CD4-positive, alpha-beta T cell treated with Interleukin-4 for 1 hour (primary cell): Measurements from ENCODE around the gene CNIH4.
A peak's percentile ranks its signal among the peaks of the same experiment; 100 is the strongest.
"Not testable (repeated sequence)": the region's sequence is repeated elsewhere in the genome, so short reads cannot be mapped to it uniquely, and the experiment has no call there.

Source experiments
- DNase-seq, 2 donors: peaks; one replicate each; pipeline ENCODE4 v3.0.0-alpha.2; 2020 to 2022

CNIH4 gene

GRCh38 chr1:224349716-224350115, 7.0 kb upstream of the CNIH4 start:
- not testable (repeated sequence) for DNase-seq

DNA sequence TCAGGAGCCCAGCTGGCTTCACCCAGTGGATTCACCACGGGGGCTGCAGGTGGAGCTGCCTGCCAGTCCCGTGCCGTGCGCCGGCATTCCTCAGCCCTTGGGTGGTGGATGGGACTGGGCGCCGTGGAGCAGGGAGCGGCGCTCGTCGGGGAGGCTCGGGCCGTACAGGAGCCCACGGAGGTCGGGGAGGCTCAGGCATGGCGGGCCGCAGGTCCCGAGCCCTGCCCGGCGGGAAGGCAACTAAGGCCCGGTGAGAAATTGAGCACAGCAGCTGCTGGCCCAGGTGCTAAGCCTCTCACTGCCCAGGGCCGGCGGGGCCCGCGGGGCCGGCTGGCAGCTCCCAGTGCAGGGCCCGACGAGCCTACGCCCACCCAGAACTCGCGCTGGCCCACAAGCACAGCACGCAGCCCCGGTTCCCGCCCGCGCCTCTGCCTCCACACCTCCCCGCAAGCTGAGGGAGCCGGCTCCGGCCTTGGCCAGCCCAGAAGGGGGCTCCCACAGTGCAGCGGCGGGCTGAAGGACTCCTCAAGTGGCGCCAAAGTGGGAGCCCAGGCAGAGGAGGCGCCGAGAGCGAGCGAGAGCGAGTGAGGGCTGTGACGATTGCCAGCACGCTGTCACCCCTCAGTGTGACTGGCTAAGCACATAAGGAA, 4.1 kb upstream of the CNIH4 start:
- DNase-seq = not testable (repeated sequence)

DNA sequence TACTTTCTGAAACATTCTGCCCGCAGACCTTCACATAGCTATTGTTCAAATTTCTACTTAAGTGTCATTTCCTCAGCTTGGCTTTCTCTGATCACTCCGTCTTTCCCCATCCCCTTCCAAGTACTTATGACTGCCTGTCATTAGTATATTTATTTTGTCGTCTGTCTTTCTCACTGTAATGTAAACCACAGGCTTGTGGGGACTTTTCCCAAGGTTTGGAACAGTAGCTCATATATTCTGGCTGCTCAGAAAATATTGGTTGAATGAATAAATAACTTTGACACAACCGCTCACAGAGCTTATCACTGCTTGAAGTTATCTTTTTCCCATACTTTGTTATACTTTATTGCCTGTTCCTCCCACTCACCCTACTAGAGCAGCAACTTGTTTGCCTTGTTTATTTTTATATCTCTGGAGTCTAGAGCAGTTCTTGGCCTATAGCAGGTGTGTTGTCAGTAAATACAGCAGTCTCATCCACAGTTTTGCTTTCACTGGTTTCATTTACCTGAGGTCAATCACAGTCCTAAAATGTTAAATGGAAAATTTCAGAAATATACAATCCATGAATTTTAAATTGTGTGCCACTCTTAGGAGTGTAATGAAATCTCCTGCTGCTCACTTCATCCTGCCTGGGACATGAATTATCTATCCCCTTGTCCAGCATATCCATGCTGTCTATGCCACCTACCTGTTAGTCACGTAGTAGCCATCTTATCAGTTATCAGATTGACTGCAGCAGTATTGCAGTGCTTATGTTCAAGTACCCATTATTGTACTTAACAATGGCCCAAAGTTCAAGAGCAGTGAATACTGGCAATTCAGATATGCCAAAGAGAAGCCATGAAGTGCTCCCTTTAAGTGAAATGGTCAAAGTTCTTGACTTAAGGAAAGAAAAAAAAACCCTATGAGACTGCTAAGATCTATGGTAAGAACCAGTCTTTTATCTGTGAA, 2.4 kb upstream of the CNIH4 start:
- DNase-seq = no peak

DNA sequence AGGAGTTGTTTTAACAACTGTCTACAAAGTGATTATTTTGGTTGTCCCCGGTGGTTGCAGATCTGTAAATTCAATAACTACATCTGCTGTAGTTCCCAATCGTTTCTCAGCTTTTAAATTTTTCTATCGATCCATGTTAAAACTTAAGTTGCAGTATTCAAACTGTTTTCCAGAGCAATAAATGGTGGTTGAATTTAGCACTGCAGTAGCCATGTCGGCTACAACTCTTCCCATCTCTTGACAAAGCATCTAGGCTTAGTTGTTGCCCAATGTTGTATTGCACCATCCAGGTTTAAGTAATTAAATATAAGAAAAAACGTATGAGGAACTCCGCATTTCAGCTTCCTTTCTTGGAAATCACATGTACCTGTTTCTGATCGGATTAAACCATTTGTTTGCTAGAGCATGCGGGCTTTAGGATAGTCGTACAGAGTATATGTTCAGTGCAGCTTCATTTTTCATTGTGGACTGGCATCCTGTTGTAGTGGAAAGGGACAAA, 996 bp downstream of the CNIH4 start:
- no peak for DNase-seq

DNA sequence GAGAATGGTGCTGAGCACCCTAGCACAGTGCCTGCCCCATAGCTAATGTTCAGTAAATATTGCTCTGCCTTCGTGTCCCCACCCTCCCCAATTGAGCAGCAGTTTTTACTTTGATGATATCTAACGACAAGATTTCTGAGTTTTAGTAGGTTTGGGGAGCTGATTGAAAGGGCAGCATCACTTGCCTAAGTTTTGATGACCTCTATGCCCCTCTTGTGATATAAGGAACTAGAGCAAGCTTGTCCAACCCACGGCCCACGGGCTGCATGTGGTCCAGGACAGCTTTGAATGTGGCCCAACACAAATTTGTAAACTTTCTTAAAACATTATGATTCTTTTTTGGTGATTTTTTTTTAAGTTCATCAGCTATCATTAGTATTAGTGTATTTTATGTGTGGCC, 1.6 kb downstream of the CNIH4 start:
- no peak for DNase-seq

GRCh38 chr1:224359207-224359606, 2.5 kb downstream of the CNIH4 start:
- no peak for DNase-seq

GRCh38 chr1:224368409-224368808, 11.7 kb downstream of the CNIH4 start:
- DNase-seq = no peak

- no peak for DNase-seq
Measured at GRCh38 chr1:224373008-224373590, 16.4 kb downstream of the CNIH4 start.

DNA sequence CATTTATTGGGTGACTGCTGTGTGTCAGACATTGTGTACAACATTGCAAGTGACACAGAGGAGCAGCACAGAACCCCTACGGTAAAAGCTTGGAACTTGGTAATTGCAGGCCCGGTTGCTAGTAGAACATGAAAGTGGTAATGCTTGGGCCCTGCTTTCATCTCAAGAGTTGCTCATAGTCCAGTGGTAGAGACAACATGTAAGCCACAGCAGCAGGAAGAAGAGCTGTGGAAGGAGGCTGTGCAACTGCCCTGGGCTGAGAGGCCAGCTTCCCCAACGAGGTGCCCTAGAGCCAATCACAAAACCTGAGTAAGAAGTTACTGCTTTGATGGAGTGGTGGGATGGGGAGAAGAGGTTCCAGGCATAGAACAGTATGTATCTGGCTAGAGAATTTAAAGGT, 18.4 kb downstream of the CNIH4 start:
- DNase-seq = no peak

DNA sequence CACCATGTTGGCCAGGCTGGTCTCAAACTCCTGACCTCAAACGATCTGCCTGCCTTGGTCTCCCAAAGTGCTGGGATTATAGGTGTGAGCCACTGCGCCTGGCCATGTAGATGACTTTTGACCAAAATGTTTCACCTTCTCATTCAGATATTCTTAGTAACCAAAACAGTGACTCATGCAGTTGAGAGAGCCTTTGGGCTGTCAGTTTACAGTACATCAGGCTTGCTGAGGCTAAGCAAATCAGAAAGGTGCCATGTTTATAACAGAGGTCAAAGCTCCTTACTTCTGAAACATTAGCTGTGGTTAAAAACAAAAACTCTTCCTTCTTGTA, 21.0 kb downstream of the CNIH4 start:
- DNase-seq = peak in 1 of 2 donors; percentile 46

- no peak for DNase-seq
Measured at GRCh38 chr1:224378855-224379631, 22.4 kb downstream of the CNIH4 start.

GRCh38 chr1:224380003-224380402, 23.3 kb downstream of the CNIH4 start:
- peak; percentile 46 to 76 for DNase-seq

DNA sequence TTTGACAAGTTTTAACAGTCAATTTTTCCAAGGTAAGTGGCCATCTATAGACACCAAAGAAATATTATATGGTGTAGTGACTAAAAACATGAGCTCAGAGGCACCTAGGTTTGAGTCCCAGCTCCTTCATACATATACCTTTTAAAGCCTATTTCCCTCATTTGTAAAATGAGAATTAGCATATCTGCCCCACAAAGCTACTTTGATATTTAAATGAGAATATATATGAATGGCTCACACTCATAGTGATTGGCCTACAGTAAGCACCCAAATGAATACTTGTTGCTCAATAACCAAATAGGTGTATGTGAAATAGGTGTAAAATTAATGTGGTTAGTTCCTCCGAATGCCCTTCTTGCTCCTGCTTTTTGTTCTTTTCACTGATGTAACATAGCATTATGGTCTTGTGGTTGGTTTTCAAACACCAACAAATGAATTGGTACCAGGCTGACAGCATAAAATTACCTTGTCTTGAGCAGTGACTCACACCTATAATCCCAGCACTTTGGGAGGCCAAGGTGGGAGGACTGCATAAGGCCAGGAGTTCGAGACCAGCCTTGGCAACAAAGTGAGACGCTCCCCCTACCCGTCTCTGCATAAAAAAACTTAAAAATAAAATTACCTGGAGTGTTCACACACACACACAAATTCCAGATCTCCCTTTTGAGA, 25.3 kb downstream of the CNIH4 start:
- peak in 1 of 2 donors; percentile 30 for DNase-seq

- DNase-seq = no peak
Measured at GRCh38 chr1:224383218-224383617, 26.5 kb downstream of the CNIH4 start.

GRCh38 chr1:224387302-224387912, 30.7 kb downstream of the CNIH4 start:
- peak in 1 of 2 donors; percentile 52 for DNase-seq

- no peak for DNase-seq
Measured at GRCh38 chr1:224387943-224388342, 31.3 kb downstream of the CNIH4 start.

DNA sequence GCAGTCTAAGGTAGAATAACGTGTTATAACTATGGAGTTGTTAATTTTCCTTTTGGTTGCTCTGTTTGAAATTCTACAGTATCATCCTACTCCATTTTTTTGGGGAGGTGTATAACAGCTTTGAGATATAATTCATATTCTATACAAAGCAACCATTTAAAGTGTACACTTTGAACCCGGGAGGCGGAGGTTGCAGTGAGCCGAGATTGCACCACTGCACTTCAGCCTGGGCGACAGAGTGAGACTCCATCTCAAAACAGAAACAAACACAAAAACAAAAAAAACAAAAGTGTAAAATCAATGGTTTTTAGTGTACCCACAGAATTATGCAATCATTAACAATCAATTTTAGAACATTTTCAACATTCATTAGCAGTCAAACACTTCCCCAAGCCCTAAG, 33.8 kb downstream of the CNIH4 start:
- DNase-seq = no peak

GRCh38 chr1:224392411-224393249, 36.0 kb downstream of the CNIH4 start:
- DNase-seq = no peak

- no peak for DNase-seq
Measured at GRCh38 chr1:224393294-224393693, 36.6 kb downstream of the CNIH4 start.

DNA sequence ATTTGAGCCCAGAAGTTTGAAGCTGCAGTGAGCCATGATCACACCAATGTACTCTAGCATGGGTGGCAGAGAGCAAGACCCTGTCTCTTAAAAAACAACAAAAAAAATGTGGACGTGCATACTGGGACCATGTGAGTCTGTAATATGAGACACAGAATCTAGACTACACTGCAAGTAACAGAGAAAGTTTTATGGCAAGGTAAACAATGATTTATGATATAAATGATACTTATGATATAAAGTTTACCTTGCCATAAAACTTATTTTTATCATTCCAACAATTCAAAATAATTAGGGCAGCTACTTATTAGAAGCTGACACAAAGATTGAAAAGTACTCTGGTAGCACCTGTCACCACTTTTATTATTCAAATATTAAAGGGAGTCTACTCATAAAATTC, 43.2 kb downstream of the CNIH4 start:
- no peak for DNase-seq

DNA sequence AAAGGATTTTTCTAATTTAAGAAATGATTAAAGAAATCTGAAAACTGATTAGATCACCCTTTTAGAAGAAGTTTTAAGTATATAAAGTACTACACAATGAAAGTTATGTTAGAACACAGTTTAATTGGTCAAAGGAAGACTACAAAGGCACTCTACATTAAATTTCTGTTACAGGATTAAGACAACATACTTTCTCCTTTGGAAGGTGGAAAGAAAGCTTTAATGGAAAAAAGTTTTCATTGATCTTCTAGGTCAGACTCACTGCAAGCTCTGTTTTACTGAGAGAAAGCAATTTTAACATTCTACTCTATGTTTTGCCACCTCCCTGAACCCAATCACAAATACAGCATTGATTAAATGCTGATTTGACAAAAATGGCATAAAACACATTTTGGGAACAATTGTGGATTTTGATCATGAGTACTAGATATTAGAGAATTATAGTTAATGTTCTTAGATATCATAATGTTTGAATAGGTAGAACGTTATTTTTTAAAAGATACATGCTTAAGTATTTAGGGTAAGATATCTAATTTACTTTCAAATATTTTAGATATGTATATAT, 45.9 kb downstream of the CNIH4 start:
- DNase-seq = no peak
